ENCODE data around the gene TNFRSF6B. TPM values are rescaled to one million over a fixed set of nuclear protein-coding genes. Genes with fewer than 3 reads are reported as not detected.

Gene TNFRSF6B
- total and polyA plus RNA-seq, 2 donors from 2014 or later = 2.4 to 64.5 TPM

- H3K27me3 ChIP-seq (ENCODE audit: control insufficient read depth, insufficient read depth, low read length) = no peaks in the 10 kb centered on the region
- H3K27ac ChIP-seq (ENCODE audit: low read depth in 2 of 2, low read length in 2 of 2) = no peak overlapping the region
- FAIRE-seq (no peak), DNase-seq (peak in 2 of 5 donors; percentile 44 to 71)
- H3K4me3 ChIP-seq (ENCODE audit: low read length in 3 of 3) = no peak overlapping the region
- no peaks in the 10 kb centered on the region for H3K9me3 ChIP-seq (ENCODE audit: control insufficient read depth in 2 of 3, insufficient read depth in 1 of 3, low read length in 3 of 3)
- TF ChIP-seq CTCF (IDR thresholded peaks at IDR 0.05; ENCODE audit: borderline replicate concordance, extremely low read depth, insufficient read depth) = no peak
- H3K4me1 ChIP-seq (ENCODE audit: control insufficient read depth in 2 of 3, insufficient read depth in 2 of 3, low read depth in 1 of 3, low read length in 3 of 3) = peaks cover 0 to 5% (median 3%) of the 10 kb centered on the region in 3 donors
- peaks cover 0 to 10% (median 2%) of the 10 kb centered on the region in 3 donors for H3K36me3 ChIP-seq (ENCODE audit: control insufficient read depth in 2 of 3, insufficient read depth in 3 of 3, low read length in 3 of 3)
- no peak overlapping the region for H3K9ac ChIP-seq (ENCODE audit: low read length in 3 of 3)
- intact Hi-C loops (cut with DNase I) = no loop called here
These were observed 50.4 kb downstream of the TNFRSF6B start for GRCh38 chr20:63746751-63747315.

DNA sequence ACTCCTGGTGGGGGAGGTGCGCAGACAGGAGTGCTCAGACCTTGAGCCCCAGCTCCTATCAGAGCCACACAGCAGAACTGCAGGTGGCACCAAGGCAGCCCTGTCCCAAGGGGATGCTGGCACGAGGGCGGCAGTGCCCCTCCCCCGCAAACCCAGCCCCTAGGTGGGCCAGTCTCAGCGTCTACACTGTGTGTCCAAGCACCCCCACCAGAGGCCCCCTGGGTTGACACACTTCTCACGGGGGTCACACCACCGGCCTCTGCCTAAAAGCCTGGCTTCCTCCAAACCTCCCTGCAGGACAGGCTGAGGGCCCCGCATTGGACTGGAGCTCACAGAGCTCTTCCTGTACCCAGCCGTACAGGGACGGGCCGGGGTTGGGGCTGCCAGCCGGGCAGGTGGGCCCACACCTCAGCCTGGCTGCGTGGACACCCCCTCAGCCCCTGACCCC, 51.2 kb downstream of the TNFRSF6B start:
- DNase-seq (peak in 2 of 5 donors; percentile 49 to 71), FAIRE-seq (no peak)
- Histone ChIP-seq H3K27me3 (ENCODE audit: control insufficient read depth, insufficient read depth, low read length) (no peaks in the 10 kb centered on the region), H3K27ac (ENCODE audit: low read depth in 2 of 2, low read length in 2 of 2) (no peak overlapping the region), H3K36me3 (ENCODE audit: control insufficient read depth in 2 of 3, insufficient read depth in 3 of 3, low read length in 3 of 3) (peaks cover 0 to 9% (median 2%) of the 10 kb centered on the region in 3 donors), H3K4me3 (ENCODE audit: low read length in 3 of 3) (no peak overlapping the region), H3K9me3 (ENCODE audit: control insufficient read depth in 2 of 3, insufficient read depth in 1 of 3, low read length in 3 of 3) (no peaks in the 10 kb centered on the region), H3K4me1 (ENCODE audit: control insufficient read depth in 2 of 3, insufficient read depth in 2 of 3, low read depth in 1 of 3, low read length in 3 of 3) (peaks cover 0 to 5% (median 1%) of the 10 kb centered on the region in 3 donors), H3K9ac (ENCODE audit: low read length in 3 of 3) (no peak overlapping the region)
- TF ChIP-seq CTCF (IDR thresholded peaks at IDR 0.05; ENCODE audit: borderline replicate concordance, extremely low read depth, insufficient read depth) = no peak
- intact Hi-C loops (cut with DNase I) = no loop called here

Other genes with a start within 250 kb of the TNFRSF6B start
- gene KCNQ2, start 224.0 kb upstream of the TNFRSF6B start, total RNA-seq = 2.2 TPM
- not detected for gene KCNQ2, start 224.0 kb upstream of the TNFRSF6B start, polyA plus RNA-seq (ENCODE audit: insufficient read depth, low read depth, low replicate concordance)
- gene EEF1A2, start 197.6 kb upstream of the TNFRSF6B start, total RNA-seq = 18.1 TPM
- gene EEF1A2, start 197.6 kb upstream of the TNFRSF6B start, polyA plus RNA-seq (ENCODE audit: insufficient read depth, low read depth, low replicate concordance) = 1.5 TPM
- 578 TPM for gene PPDPF, start 175.9 kb upstream of the TNFRSF6B start, total RNA-seq
- 961 TPM for gene PPDPF, start 175.9 kb upstream of the TNFRSF6B start, polyA plus RNA-seq (ENCODE audit: insufficient read depth, low read depth, low replicate concordance)
- gene PTK6, start 159.3 kb upstream of the TNFRSF6B start, total RNA-seq = 1.1 TPM
- gene PTK6, start 159.3 kb upstream of the TNFRSF6B start, polyA plus RNA-seq (ENCODE audit: insufficient read depth, low read depth, low replicate concordance) = 0.26 TPM
- gene SRMS, start 148.9 kb upstream of the TNFRSF6B start, total RNA-seq = 0.38 TPM
- gene SRMS, start 148.9 kb upstream of the TNFRSF6B start, polyA plus RNA-seq (ENCODE audit: insufficient read depth, low read depth, low replicate concordance) = not detected
- 1.6 TPM for gene FNDC11, start 142.5 kb upstream of the TNFRSF6B start, total RNA-seq
- 0.47 TPM for gene FNDC11, start 142.5 kb upstream of the TNFRSF6B start, polyA plus RNA-seq (ENCODE audit: insufficient read depth, low read depth, low replicate concordance)
- gene HELZ2, start 122.4 kb upstream of the TNFRSF6B start, total RNA-seq = 40.7 TPM
- gene HELZ2, start 122.4 kb upstream of the TNFRSF6B start, polyA plus RNA-seq (ENCODE audit: insufficient read depth, low read depth, low replicate concordance) = 3.2 TPM
- gene GMEB2, start 69.6 kb upstream of the TNFRSF6B start, total RNA-seq = 13.4 TPM
- gene GMEB2, start 69.6 kb upstream of the TNFRSF6B start, polyA plus RNA-seq (ENCODE audit: insufficient read depth, low read depth, low replicate concordance) = 6.1 TPM
- gene STMN3, start 43.2 kb upstream of the TNFRSF6B start, total RNA-seq = 84.9 TPM
- gene STMN3, start 43.2 kb upstream of the TNFRSF6B start, polyA plus RNA-seq (ENCODE audit: insufficient read depth, low read depth, low replicate concordance) = 20.6 TPM
- gene RTEL1, start 38.3 kb upstream of the TNFRSF6B start, total RNA-seq = 37.7 TPM
- 5.3 TPM for gene RTEL1, start 38.3 kb upstream of the TNFRSF6B start, polyA plus RNA-seq (ENCODE audit: insufficient read depth, low read depth, low replicate concordance)
- 71.2 TPM for gene ARFRP1, start 11.3 kb downstream of the TNFRSF6B start, total RNA-seq
- 60.6 TPM for gene ARFRP1, start 11.3 kb downstream of the TNFRSF6B start, polyA plus RNA-seq (ENCODE audit: insufficient read depth, low read depth, low replicate concordance)
- gene ZGPAT, start 11.4 kb downstream of the TNFRSF6B start, total RNA-seq = 30.5 TPM
- gene ZGPAT, start 11.4 kb downstream of the TNFRSF6B start, polyA plus RNA-seq (ENCODE audit: insufficient read depth, low read depth, low replicate concordance) = 39.6 TPM
- 12.1 TPM for gene LIME1, start 40.0 kb downstream of the TNFRSF6B start, total RNA-seq
- 114 TPM for gene LIME1, start 40.0 kb downstream of the TNFRSF6B start, polyA plus RNA-seq (ENCODE audit: insufficient read depth, low read depth, low replicate concordance)
- 154 TPM for gene SLC2A4RG, start 43.1 kb downstream of the TNFRSF6B start, total RNA-seq
- gene SLC2A4RG, start 43.1 kb downstream of the TNFRSF6B start, polyA plus RNA-seq (ENCODE audit: insufficient read depth, low read depth, low replicate concordance) = 171 TPM
- 24.0 TPM for gene ZBTB46, start 134.6 kb downstream of the TNFRSF6B start, total RNA-seq
- gene ZBTB46, start 134.6 kb downstream of the TNFRSF6B start, polyA plus RNA-seq (ENCODE audit: insufficient read depth, low read depth, low replicate concordance) = 4.5 TPM
- not detected for gene ABHD16B, start 164.8 kb downstream of the TNFRSF6B start, total RNA-seq
- gene ABHD16B, start 164.8 kb downstream of the TNFRSF6B start, polyA plus RNA-seq (ENCODE audit: insufficient read depth, low read depth, low replicate concordance) = not detected
- gene TPD52L2, start 168.6 kb downstream of the TNFRSF6B start, total RNA-seq = 78.0 TPM
- gene TPD52L2, start 168.6 kb downstream of the TNFRSF6B start, polyA plus RNA-seq (ENCODE audit: insufficient read depth, low read depth, low replicate concordance) = 73.1 TPM
- gene DNAJC5, start 198.5 kb downstream of the TNFRSF6B start, total RNA-seq = 52.3 TPM
- gene DNAJC5, start 198.5 kb downstream of the TNFRSF6B start, polyA plus RNA-seq (ENCODE audit: insufficient read depth, low read depth, low replicate concordance) = 24.4 TPM